Activated naive CD4-positive, alpha-beta T cell treated with anti-CD3 and anti-CD28 coated beads, Interleukin-2, amount 50 U/mL, for 24 hours (primary cell): ENCODE results near the gene ABR.
"Not testable (repeated sequence)": the region's sequence is repeated elsewhere in the genome, so short reads cannot be mapped to it uniquely, and the experiment has no call there.

Experiments used
- H3K27ac Mint-ChIP-seq: one replicate; pipeline ENCODE4 v1.8.0; 2021; ENCODE audit warnings: mild to moderate bottlenecking, mixed read lengths
- H3K27me3 Mint-ChIP-seq: one replicate; pipeline ENCODE4 v1.8.0; 2021; ENCODE audit warnings: mixed read lengths
- H3K36me3 Mint-ChIP-seq: one replicate; pipeline ENCODE4 v1.8.0; 2021; ENCODE audit warnings: mixed read lengths
- H3K4me1 Mint-ChIP-seq: one replicate; pipeline ENCODE4 v1.8.0; 2021; ENCODE audit warnings: mixed read lengths
- H3K4me3 Mint-ChIP-seq: one replicate; pipeline ENCODE4 v1.8.0; 2021; ENCODE audit warnings: mild to moderate bottlenecking, mixed read lengths
- H3K9me3 Mint-ChIP-seq: one replicate; pipeline ENCODE4 v1.8.0; 2021; ENCODE audit warnings: mixed read lengths

ABR gene

DNA sequence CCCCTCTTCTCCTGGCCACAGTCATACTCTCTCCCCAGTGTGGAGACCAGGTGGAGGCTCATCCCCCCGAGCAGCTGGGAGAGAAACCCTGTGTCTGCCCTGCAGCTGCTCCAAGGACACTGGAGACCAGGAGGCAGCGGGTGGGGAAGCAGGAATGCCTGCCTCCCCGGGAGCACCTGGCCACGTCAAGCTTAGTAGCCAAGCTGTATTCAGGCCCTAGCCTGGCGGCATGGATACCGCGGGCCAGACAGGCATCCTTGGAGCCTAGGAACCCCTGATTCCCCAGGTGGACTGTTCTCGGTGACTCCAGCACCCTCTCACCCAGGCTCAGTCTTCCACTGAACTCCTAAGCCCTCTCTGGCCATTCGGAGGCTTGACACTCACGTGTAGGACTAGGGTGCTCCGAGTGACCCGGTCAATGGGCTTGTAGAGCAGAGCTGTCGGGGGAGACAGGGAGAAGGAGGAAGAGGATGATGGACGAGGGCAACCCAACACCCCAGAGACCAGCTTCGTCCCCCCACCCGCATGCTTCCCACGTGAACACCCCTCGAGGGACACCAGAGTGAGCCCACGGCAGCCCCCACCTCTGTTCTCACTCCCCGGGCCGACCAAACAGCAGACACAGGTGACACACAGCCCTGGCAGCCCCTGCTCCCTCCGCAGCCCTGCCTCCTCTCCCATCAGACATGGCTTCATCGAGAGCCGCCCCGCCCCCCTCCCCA, 106.4 kb downstream of the ABR start:
- no peaks in the 10 kb centered on the region for H3K4me1 Mint-ChIP-seq
- no peak overlapping the region for H3K4me3 Mint-ChIP-seq
- H3K27ac Mint-ChIP-seq, result no peak overlapping the region
- H3K9me3 Mint-ChIP-seq, result no peaks in the 10 kb centered on the region
- peaks cover 5% of the 10 kb centered on the region for H3K36me3 Mint-ChIP-seq
- no peaks in the 10 kb centered on the region for H3K27me3 Mint-ChIP-seq

DNA sequence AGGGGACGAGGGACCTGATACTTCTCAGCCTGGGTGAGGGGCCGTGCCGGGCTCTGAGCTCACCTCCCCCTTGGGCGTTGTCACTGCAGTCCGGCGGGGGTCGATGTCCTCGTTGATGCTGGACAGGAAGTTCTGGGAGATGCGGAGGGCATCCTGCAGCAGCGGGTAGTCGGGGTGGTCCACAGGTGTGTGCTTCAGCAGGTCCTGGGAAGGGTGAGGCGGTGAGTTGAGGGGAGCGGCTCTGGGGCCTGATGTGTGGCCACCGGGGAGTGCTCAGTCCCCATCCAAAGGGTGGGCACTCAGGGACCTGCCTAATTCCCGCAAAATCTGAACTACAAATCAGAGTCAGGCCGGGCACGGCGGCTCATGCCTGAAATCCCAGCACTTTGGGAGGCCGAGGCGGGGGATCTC, 107.2 kb downstream of the ABR start:
- no peaks in the 10 kb centered on the region for H3K9me3 Mint-ChIP-seq
- H3K4me3 Mint-ChIP-seq, result no peak overlapping the region
- no peaks in the 10 kb centered on the region for H3K4me1 Mint-ChIP-seq
- H3K27ac Mint-ChIP-seq, result no peak overlapping the region
- no peaks in the 10 kb centered on the region for H3K27me3 Mint-ChIP-seq
- H3K36me3 Mint-ChIP-seq, result peaks cover 5% of the 10 kb centered on the region

DNA sequence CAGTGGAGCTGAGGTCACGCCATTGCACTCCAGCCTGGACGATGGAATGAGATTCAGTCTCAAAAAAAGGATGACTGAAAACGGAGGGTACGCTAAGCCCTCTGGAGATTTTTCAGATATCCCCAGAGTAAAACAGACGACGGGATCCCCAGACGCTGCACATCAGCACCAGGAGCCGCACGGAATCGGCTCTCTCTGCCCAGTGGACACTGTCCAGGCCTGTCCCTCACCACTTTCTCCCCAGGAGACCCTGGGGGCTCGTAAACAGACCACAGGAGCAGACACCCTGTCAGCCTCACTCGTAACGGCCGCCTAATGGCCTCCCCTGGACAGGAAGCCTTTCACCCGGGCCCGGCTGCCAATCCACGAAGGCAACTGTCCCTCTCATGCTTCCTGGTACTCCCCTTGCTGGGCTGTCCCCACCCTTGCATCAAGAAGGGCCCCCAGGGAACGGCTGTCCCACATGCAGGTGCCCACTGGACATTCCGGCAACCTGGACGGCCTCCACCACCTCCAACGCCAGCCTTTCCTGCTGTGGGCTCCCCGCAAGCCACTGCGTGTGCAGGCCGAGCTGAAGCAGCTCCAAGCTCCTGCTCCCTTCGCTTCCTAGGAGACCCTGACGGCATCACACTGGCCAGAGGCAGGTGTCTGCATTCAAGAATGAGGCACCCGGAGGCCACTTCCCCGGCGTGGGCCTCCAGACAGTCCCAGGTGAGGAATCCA, 108.5 kb downstream of the ABR start:
- Mint-ChIP-seq H3K9me3 (peaks cover 1% of the 10 kb centered on the region), H3K36me3 (peaks cover 14% of the 10 kb centered on the region), H3K4me1 (no peaks in the 10 kb centered on the region), H3K4me3 (no peak overlapping the region), H3K27ac (no peak overlapping the region), H3K27me3 (no peaks in the 10 kb centered on the region)

GRCh38 chr17:1070411-1070810, 109.4 kb downstream of the ABR start:
- H3K36me3 Mint-ChIP-seq, result peaks cover 20% of the 10 kb centered on the region
- no peaks in the 10 kb centered on the region for H3K4me1 Mint-ChIP-seq
- H3K27ac Mint-ChIP-seq, result no peak overlapping the region
- peaks cover 4% of the 10 kb centered on the region for H3K9me3 Mint-ChIP-seq
- H3K4me3 Mint-ChIP-seq, result no peak overlapping the region
- H3K27me3 Mint-ChIP-seq, result no peaks in the 10 kb centered on the region

DNA sequence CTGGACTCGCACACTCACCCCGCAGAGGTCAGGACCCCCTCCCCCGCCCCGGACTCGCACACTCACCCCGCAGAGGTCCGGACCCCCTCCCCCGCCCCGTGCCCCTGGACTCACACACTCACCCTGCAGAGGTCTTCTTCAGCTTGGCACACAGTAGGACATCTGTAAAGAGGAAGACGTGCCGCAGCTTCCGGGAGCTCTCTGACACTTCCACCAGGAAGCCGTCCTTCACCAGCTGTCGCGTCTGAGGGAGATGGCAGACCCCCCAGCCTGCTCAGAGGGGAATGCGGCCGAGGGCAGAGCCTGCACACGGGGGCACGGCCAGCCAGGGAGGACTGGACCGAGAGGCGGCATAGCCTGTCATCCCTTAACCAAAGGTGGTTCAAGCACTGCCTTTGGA, 109.9 kb downstream of the ABR start:
- H3K4me1 Mint-ChIP-seq, result no peaks in the 10 kb centered on the region
- H3K9me3 Mint-ChIP-seq, result peaks cover 4% of the 10 kb centered on the region
- no peak overlapping the region for H3K27ac Mint-ChIP-seq
- no peaks in the 10 kb centered on the region for H3K27me3 Mint-ChIP-seq
- H3K4me3 Mint-ChIP-seq, result no peak overlapping the region
- peaks cover 20% of the 10 kb centered on the region for H3K36me3 Mint-ChIP-seq

DNA sequence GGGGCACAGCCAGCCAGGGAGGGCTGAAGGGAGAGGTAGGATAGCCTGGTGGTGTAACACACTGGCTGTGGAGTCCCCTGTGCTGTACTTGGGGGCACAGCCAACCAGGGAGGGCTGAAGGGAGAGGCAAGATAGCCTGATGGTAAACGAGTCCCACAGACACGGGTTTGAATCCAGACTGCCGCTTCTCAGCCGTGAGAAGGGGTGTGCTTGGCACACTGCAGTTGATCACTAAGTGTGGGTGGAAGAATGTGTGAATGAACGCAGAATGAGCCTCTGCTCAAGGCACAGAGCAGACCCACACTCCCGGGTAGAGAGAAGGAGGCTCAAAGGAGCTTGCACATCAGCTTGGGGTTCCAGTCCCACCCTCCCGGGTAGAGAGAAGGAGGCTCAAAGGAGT, 111.4 kb downstream of the ABR start:
- H3K9me3 Mint-ChIP-seq, result peaks cover 4% of the 10 kb centered on the region
- H3K27me3 Mint-ChIP-seq, result no peaks in the 10 kb centered on the region
- peaks cover 20% of the 10 kb centered on the region for H3K36me3 Mint-ChIP-seq
- no peak overlapping the region for H3K4me3 Mint-ChIP-seq
- no peak overlapping the region for H3K27ac Mint-ChIP-seq
- H3K4me1 Mint-ChIP-seq, result no peaks in the 10 kb centered on the region

- no peaks in the 10 kb centered on the region for H3K4me1 Mint-ChIP-seq
- H3K4me3 Mint-ChIP-seq, result no peak overlapping the region
- peaks cover 20% of the 10 kb centered on the region for H3K36me3 Mint-ChIP-seq
- peaks cover 4% of the 10 kb centered on the region for H3K9me3 Mint-ChIP-seq
- no peaks in the 10 kb centered on the region for H3K27me3 Mint-ChIP-seq
- H3K27ac Mint-ChIP-seq, result no peak overlapping the region
These were observed 112.4 kb downstream of the ABR start for GRCh38 chr17:1067282-1067956.

GRCh38 chr17:1065416-1065815, 114.4 kb downstream of the ABR start:
- peaks cover 20% of the 10 kb centered on the region for H3K36me3 Mint-ChIP-seq
- not testable (repeated sequence) for H3K4me3 Mint-ChIP-seq, H3K9me3 Mint-ChIP-seq, H3K4me1 Mint-ChIP-seq, H3K27ac Mint-ChIP-seq, H3K27me3 Mint-ChIP-seq

- peaks cover 26% of the 10 kb centered on the region for H3K36me3 Mint-ChIP-seq
- H3K4me3 Mint-ChIP-seq, result no peak overlapping the region
- H3K4me1 Mint-ChIP-seq, result no peaks in the 10 kb centered on the region
- H3K9me3 Mint-ChIP-seq, result no peaks in the 10 kb centered on the region
- no peaks in the 10 kb centered on the region for H3K27me3 Mint-ChIP-seq
- H3K27ac Mint-ChIP-seq, result no peak overlapping the region
These were observed 118.8 kb downstream of the ABR start for GRCh38 chr17:1060991-1061390.

DNA sequence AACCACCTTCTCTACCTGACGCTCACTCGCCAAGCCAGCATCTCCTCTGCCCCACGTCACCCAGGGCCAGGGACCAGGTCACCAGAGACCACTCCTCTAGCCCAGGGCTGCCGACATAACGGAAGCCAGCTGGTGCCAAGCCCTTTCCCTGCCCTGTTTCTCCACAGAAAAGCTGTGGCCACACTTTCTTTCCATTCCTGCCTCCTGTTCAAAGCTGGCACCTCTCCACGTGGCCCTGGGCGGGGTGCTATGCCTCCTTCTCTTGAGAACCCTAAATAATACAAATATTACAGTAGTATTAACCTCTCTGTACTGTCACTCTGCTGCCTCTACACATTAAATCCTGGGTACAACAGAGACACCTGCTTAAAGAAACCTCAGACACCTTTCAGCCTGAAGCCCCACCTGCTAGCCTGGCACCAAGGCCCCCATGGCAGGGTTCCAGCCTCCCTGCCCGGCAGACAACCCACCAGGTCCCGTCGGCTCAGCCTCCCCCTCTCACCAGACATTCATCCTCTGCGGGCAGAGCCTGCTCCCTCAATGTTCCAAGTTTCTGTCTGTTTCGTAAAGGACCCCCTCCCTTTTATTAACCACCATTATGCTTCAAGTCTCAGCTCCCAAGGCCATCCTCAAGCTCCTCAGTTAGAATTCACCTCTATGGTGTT, 120.5 kb downstream of the ABR start:
- Mint-ChIP-seq H3K9me3 (no peaks in the 10 kb centered on the region), H3K27ac (peak overlapping the region; percentile 46), H3K4me1 (no peaks in the 10 kb centered on the region), H3K4me3 (no peak overlapping the region), H3K36me3 (peaks cover 22% of the 10 kb centered on the region), H3K27me3 (no peaks in the 10 kb centered on the region)

GRCh38 chr17:1058423-1059130, 121.2 kb downstream of the ABR start:
- Mint-ChIP-seq H3K4me1 (no peaks in the 10 kb centered on the region), H3K36me3 (peaks cover 22% of the 10 kb centered on the region), H3K27ac (peak overlapping the region; percentile 46), H3K4me3 (no peak overlapping the region), H3K27me3 (no peaks in the 10 kb centered on the region), H3K9me3 (no peaks in the 10 kb centered on the region)

GRCh38 chr17:1056761-1057160, 123.0 kb downstream of the ABR start:
- H3K27ac Mint-ChIP-seq, result no peak overlapping the region
- peaks cover 22% of the 10 kb centered on the region for H3K36me3 Mint-ChIP-seq
- H3K4me1 Mint-ChIP-seq, result no peaks in the 10 kb centered on the region
- no peaks in the 10 kb centered on the region for H3K27me3 Mint-ChIP-seq
- no peaks in the 10 kb centered on the region for H3K9me3 Mint-ChIP-seq
- no peak overlapping the region for H3K4me3 Mint-ChIP-seq

GRCh38 chr17:1055751-1056645, 123.8 kb downstream of the ABR start:
- H3K4me1 Mint-ChIP-seq, result no peaks in the 10 kb centered on the region
- H3K4me3 Mint-ChIP-seq, result no peak overlapping the region
- no peak overlapping the region for H3K27ac Mint-ChIP-seq
- H3K9me3 Mint-ChIP-seq, result no peaks in the 10 kb centered on the region
- H3K27me3 Mint-ChIP-seq, result no peaks in the 10 kb centered on the region
- H3K36me3 Mint-ChIP-seq, result peaks cover 20% of the 10 kb centered on the region

DNA sequence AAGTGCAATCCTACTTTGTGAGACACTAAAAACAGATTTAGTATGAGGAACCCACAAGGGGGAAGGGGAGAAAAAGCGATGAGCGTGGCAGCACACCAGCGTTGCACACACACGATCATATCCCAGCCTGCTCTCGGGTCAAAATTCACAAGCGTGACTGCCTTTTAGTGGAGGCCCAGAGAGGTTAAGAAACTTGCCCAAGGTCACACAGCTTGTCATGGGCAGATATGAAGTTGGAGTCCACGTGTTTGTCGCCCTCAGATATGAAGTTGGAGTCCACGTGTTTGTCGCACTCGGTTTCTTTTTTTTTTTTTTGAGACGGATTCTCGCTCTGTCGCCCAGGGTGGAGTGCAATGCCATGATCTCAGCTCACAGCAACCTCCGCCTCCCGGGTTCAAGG, 124.5 kb downstream of the ABR start:
- Mint-ChIP-seq H3K36me3 (peaks cover 18% of the 10 kb centered on the region), H3K27ac (no peak overlapping the region), H3K4me1 (no peaks in the 10 kb centered on the region), H3K4me3 (no peak overlapping the region), H3K27me3 (no peaks in the 10 kb centered on the region), H3K9me3 (no peaks in the 10 kb centered on the region)
